B cell (primary cell): ENCODE results near the gene KCNJ1. TPM values are rescaled to one million over a fixed set of nuclear protein-coding genes. Genes with fewer than 3 reads are reported as not detected.

Experiments
- ATAC-seq: fragments of 200-7000 bp; cut with Tn5 transposase; one replicate; pipeline ENCODE4 v1.10.0; 2021; ENCODE audit warnings: low read depth, mild to moderate bottlenecking, moderate number of reproducible peaks, moderate library complexity
- CTCF ChIA-PET: fragments of 350-600 bp; sonication (Branson Sonifier 250); formaldehyde crosslinking; loops from one replicate; lab custom pipeline; 2021; ENCODE audit warnings: antibody characterized with exemption, inconsistent platforms; lab: Charles Lee
- POLR2A ChIA-PET: fragments of 350-600 bp; sonication (Branson Sonifier 250); formaldehyde crosslinking; loops from one replicate; lab custom pipeline; 2021; ENCODE audit warnings: antibody characterized with exemption; lab: Charles Lee
- DNase-seq: peaks from one replicate; pipeline ENCODE4 v3.0.0; 2013
- H2AFZ ChIP-seq: 2 replicates; pipeline ENCODE4 v1.6.1; 2012; ENCODE audit warnings: mild to moderate bottlenecking, low read depth, low read length; ENCODE audit not compliant: insufficient read depth, poor library complexity, severe bottlenecking
- H3K27ac ChIP-seq, 2 donors: 1 replicate in 1 of 2; 2 replicates in 1 of 2; pipeline ENCODE4 v1.5.1; 2012 to 2013; ENCODE audit warnings: low read length in 2 of 2, mild to moderate bottlenecking in 2 of 2, moderate library complexity in 1 of 2
- H3K27me3 ChIP-seq, 4 experiments: fragments of 200-600 bp in 1 of 4; sonication (generic) in 1 of 4; replicated peaks in 1 of 4; 1 replicate in 2 of 4; 2 replicates in 2 of 4; pipeline versions ENCODE4 v1.6.1 to v1.7.0; 2013 to 2016; ENCODE audit warnings: low read length in 3 of 4, mild to moderate bottlenecking in 2 of 4, mixed read lengths in 1 of 4, moderate library complexity in 1 of 4; ENCODE audit not compliant: insufficient read depth in 4 of 4, control insufficient read depth in 3 of 4; ENCODE audit errors: control extremely low read depth in 1 of 4
- H3K36me3 ChIP-seq, 2 experiments: replicated peaks in 1 of 2; 1 replicate in 1 of 2; 2 replicates in 1 of 2; pipeline versions ENCODE4 v1.6.1 to v1.7.1; 2013; ENCODE audit warnings: low read length in 1 of 2; ENCODE audit not compliant: insufficient read depth in 2 of 2, control insufficient read depth in 1 of 2; ENCODE audit errors: control extremely low read depth in 1 of 2, extremely low read depth in 1 of 2
- H3K4me1 ChIP-seq, 2 donors: fragments of 200-600 bp in 1 of 2; sonication (generic) in 1 of 2; 1 replicate in 1 of 2; 2 replicates in 1 of 2; pipeline versions ENCODE4 v1.5.1 to v1.6.1; 2013 to 2017; ENCODE audit warnings: low read length in 2 of 2; ENCODE audit not compliant: control insufficient read depth in 2 of 2, insufficient read depth in 2 of 2
- H3K4me2 ChIP-seq: replicated peaks from 2 replicates; pipeline ENCODE3; 2012; ENCODE audit warnings: mild to moderate bottlenecking, low read depth, low read length; ENCODE audit not compliant: poor library complexity, severe bottlenecking
- H3K4me3 ChIP-seq, 5 experiments: fragments of 200-600 bp in 1 of 5; sonication (generic) in 1 of 5; 1 replicate in 3 of 5; 2 replicates in 2 of 5; pipeline versions ENCODE4 v1.5.1 to v1.7.0; 2011 to 2016; ENCODE audit warnings: low read length in 4 of 5, mild to moderate bottlenecking in 4 of 5, low read depth in 2 of 5, control low read depth in 1 of 5, moderate library complexity in 1 of 5; ENCODE audit not compliant: insufficient read depth in 1 of 5; ENCODE audit errors: control extremely low read depth in 1 of 5, extremely low read depth in 1 of 5
- H3K79me2 ChIP-seq: fragments of 200-600 bp; sonication (generic); one replicate; pipeline ENCODE4 v1.6.0; 2016; ENCODE audit warnings: low read length; ENCODE audit not compliant: control insufficient read depth, insufficient read depth
- H3K9ac ChIP-seq: fragments of 200-600 bp; sonication (generic); 2 replicates; pipeline ENCODE4 v1.6.1; 2017; ENCODE audit warnings: mild to moderate bottlenecking, low read length, moderate library complexity
- H3K9me3 ChIP-seq, 3 donors: one replicate each; pipeline versions ENCODE4 v1.6.1 to v1.7.1; 2013; ENCODE audit warnings: low read length in 2 of 3; ENCODE audit not compliant: control insufficient read depth in 2 of 3, insufficient read depth in 1 of 3; ENCODE audit errors: control extremely low read depth in 1 of 3
- H4K20me1 ChIP-seq: 2 replicates; pipeline ENCODE4 v1.6.0; 2012; ENCODE audit warnings: mild to moderate bottlenecking, low read length; ENCODE audit not compliant: insufficient read depth, control insufficient read depth, poor library complexity, severe bottlenecking
- H3K27ac Mint-ChIP-seq: one replicate; pipeline ENCODE4 v1.8.0; 2021; ENCODE audit warnings: mixed read lengths
- H3K27me3 Mint-ChIP-seq: one replicate; pipeline ENCODE4 v1.8.0; 2021; ENCODE audit warnings: mixed read lengths
- H3K4me1 Mint-ChIP-seq: one replicate; pipeline ENCODE4 v1.8.0; 2021; ENCODE audit warnings: mixed read lengths
- H3K4me3 Mint-ChIP-seq: one replicate; pipeline ENCODE4 v1.8.0; 2021; ENCODE audit warnings: mixed read lengths
- H3K9me3 Mint-ChIP-seq: one replicate; pipeline ENCODE4 v1.8.0; 2022; ENCODE audit warnings: mixed read lengths; ENCODE audit not compliant: insufficient read depth
- EZH2 ChIP-seq: IDR thresholded peaks from 2 replicates; pipeline ENCODE4 v1.6.1; 2012; ENCODE audit warnings: borderline replicate concordance, low read depth, mild to moderate bottlenecking, moderate library complexity, low read length; ENCODE audit not compliant: insufficient read depth, poor library complexity, severe bottlenecking
- WGBS: methylation state at CpG from one replicate; pipeline ENCODE4 v1.1.5; 2013; ENCODE audit warnings: missing lambda C conversion rate; ENCODE audit not compliant: insufficient coverage; 5-methylcytosine and 5-hydroxymethylcytosine counted together
- intact Hi-C: fragments of 100-400 bp; cut with micrococcal nuclease; formaldehyde crosslinking; loops from one replicate; pipeline ENCODE4 v1.10.0; 2022
- polyA plus RNA-seq: library from polyadenylated mRNA; depleted of rRNA; stranded (reverse); fragments of >200 nt; gene quantifications from 2 replicates; pipeline ENCODE4 v1.2.3, GENCODE V29; 2012
- total RNA-seq, 2 donors: library from RNA; stranded (reverse); fragments of 120-200 nt in 1 of 2; gene quantifications; 1 replicate in 1 of 2; 2 replicates in 1 of 2; pipeline versions ENCODE4 v1.2.3 to v1.2.4, GENCODE V29; 2013 to 2022
- TF ChIP-seq, protein P1 (sequence below): fragments of 200-600 bp; IDR thresholded peaks from one replicate; pipeline ENCODE4 v1.8.0; 2022; ENCODE audit warnings: antibody characterized with exemption, mild to moderate bottlenecking

Gene KCNJ1
- total and polyA plus RNA-seq, 2 donors (not counting 1 experiment from before 2014, with no cell fraction given): not detected

DNA sequence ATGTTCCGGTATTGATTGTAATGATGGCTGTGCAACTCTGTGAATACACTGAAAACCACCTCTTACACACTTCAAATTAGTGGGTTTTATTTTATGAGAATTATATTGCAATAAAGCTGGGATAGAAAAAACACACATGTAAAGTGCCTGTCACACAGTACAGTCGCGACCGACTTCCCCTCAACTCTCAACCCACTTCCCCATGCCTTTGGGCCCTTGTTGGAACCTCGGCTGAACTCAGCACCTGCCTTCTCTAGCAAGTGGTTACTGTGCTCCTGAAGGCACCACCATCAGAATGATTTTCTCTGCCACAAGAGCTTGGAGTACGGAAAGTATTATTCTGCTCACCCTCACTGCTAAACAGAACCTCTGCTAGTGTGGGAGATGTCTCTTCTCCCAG, 13.5 kb downstream of the KCNJ1 start:
- Histone ChIP-seq H3K4me3 (no peak overlapping the region), H3K27ac (no peak overlapping the region), H2AFZ (no peak overlapping the region), H4K20me1 (no peaks in the 10 kb centered on the region), H3K4me2 (no peak overlapping the region), H3K4me1 (peaks cover 9 to 17% of the 10 kb centered on the region in 2 donors), H3K79me2 (no peaks in the 10 kb centered on the region), H3K36me3 (no peaks in the 10 kb centered on the region), H3K27me3 (no peaks in the 10 kb centered on the region), H3K9me3 (no peaks in the 10 kb centered on the region), H3K9ac (no peak overlapping the region)
- DNase-seq: no peak
- TF ChIP-seq, protein P1, sequence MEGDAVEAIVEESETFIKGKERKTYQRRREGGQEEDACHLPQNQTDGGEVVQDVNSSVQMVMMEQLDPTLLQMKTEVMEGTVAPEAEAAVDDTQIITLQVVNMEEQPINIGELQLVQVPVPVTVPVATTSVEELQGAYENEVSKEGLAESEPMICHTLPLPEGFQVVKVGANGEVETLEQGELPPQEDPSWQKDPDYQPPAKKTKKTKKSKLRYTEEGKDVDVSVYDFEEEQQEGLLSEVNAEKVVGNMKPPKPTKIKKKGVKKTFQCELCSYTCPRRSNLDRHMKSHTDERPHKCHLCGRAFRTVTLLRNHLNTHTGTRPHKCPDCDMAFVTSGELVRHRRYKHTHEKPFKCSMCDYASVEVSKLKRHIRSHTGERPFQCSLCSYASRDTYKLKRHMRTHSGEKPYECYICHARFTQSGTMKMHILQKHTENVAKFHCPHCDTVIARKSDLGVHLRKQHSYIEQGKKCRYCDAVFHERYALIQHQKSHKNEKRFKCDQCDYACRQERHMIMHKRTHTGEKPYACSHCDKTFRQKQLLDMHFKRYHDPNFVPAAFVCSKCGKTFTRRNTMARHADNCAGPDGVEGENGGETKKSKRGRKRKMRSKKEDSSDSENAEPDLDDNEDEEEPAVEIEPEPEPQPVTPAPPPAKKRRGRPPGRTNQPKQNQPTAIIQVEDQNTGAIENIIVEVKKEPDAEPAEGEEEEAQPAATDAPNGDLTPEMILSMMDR: no peak
- no peak for TF ChIP-seq EZH2
- ChIA-PET POLR2A (no interaction called here), CTCF (interaction anchor here (0.7 to 26.5 kb wide), 10 partner anchors 8 to 696 kb away, joined by 3 to 417 read pairs (median 4); no protein-coding TSS in a partner anchor)
- intact Hi-C loops: no loop called here
- H3K4me1 Mint-ChIP-seq: peaks cover 26% of the 10 kb centered on the region
- H3K9me3 Mint-ChIP-seq: no peaks in the 10 kb centered on the region
- no peaks in the 10 kb centered on the region for H3K27me3 Mint-ChIP-seq
- no peak overlapping the region for H3K4me3 Mint-ChIP-seq
- 7% methylated on average over 4 of the region's 6 CpGs for WGBS
- H3K27ac Mint-ChIP-seq: no peak overlapping the region
- ATAC-seq: peak; percentile 40

DNA sequence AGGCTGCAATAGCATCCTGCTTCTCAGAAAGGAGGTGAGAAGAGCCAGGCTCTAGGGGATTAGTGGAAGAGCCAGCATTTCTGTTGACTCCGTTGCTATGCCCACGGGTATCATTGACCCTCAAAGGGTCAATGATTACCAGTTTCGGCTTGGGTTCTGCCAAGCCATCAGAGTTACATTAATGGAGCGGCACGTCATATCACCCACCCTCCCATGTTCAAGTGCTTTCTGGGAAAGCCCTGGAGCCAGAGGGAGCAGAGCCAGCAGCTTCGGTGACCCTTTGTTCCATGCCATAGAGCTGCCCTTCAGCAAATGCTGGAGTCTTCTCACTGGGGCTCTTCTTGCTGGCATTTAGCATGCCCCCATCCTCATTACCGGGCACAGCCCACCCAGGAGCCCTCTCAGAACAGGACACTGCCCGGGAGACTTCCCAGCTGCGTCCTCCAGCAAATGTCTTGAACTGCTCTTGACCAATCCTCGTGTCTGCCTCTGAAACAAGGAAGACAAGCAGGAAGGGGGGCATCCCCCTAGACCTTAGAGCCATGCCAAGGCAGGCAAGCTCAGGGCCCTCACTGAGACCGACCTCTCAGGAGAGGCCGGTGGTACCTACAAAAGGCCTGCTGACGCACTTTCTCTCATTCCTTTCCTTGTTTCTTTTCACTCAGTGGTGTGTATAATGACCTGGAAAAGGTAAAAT, 14.6 kb downstream of the KCNJ1 start:
- H3K9me3 Mint-ChIP-seq: no peaks in the 10 kb centered on the region
- H3K4me3 ChIP-seq: no peak overlapping the region
- intact Hi-C loops: no loop called here
- H3K27me3 ChIP-seq: no peaks in the 10 kb centered on the region
- CTCF ChIA-PET: interaction anchor here (0.7 to 26.5 kb wide), 9 partner anchors 8 to 695 kb away, joined by 3 to 417 read pairs (median 3); no protein-coding TSS in a partner anchor
- H3K9ac ChIP-seq: no peak overlapping the region
- no peak overlapping the region for H3K27ac Mint-ChIP-seq
- WGBS: 96% methylated on average over 10 of the region's 13 CpGs
- H4K20me1 ChIP-seq: no peaks in the 10 kb centered on the region
- no peak overlapping the region for H3K27ac ChIP-seq
- H3K36me3 ChIP-seq: no peaks in the 10 kb centered on the region
- POLR2A ChIA-PET: interaction anchor here (0.6 kb wide), 1 partner anchor 705 kb away, joined by 4 read pairs; no protein-coding TSS in a partner anchor
- DNase-seq: no peak
- H3K9me3 ChIP-seq: no peaks in the 10 kb centered on the region
- no peak overlapping the region for H3K4me3 Mint-ChIP-seq
- peaks cover 13 to 24% of the 10 kb centered on the region in 2 donors for H3K4me1 ChIP-seq
- TF ChIP-seq, protein P1: no peak
- TF ChIP-seq EZH2: no peak
- H3K4me1 Mint-ChIP-seq: peaks cover 29% of the 10 kb centered on the region
- no peak for ATAC-seq
- no peak overlapping the region for H2AFZ ChIP-seq
- H3K27me3 Mint-ChIP-seq: no peaks in the 10 kb centered on the region
- H3K4me2 ChIP-seq: no peak overlapping the region
- H3K79me2 ChIP-seq: no peaks in the 10 kb centered on the region
